ENCODE measurements around the gene GSTT4.
"Not testable (repeated sequence)": the region's sequence is repeated elsewhere in the genome, so short reads cannot be mapped to it uniquely, and the experiment has no call there.

Gene GSTT4

GRCh38 chr22:24003887-24004286, 1.4 kb downstream of the GSTT4 start (continued):
- no peak for TF ChIP-seq PATZ1 (CRISPR knock-in tag; IDR thresholded peaks at IDR 0.05; ENCODE audit: borderline replicate concordance)
- TF ChIP-seq ZFP30 (CRISPR knock-in tag; IDR thresholded peaks at IDR 0.05), result no peak
- no peak for TF ChIP-seq ZNF70 (CRISPR knock-in tag; IDR thresholded peaks at IDR 0.05)

DNA sequence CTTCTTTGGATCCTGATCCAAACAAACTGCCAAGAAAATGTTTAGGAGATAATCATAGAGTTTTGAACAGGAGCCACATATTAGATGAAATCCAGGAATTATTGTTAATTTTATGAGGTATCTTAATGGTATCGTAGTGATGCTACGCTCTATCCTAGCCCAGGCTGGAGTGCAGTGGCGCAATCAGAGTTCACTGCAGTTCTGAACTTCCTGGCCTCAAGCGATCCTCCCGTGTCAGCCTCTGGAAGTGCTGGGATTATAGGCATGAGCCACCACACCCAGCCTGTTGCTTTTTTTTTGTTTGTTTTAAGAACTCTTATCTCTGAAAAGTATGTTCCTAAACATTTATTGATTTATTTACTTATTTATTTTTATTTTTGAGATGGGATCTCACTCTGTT, 2.4 kb downstream of the GSTT4 start:
- ATAC-seq, result no peak
- no peak for TF ChIP-seq CREB5 (CRISPR knock-in tag; IDR thresholded peaks at IDR 0.05; ENCODE audit: low read depth)
- TF ChIP-seq CSDC2 (CRISPR knock-in tag; IDR thresholded peaks at IDR 0.05), result no peak
- TF ChIP-seq ISL1 (CRISPR knock-in tag; IDR thresholded peaks at IDR 0.05), result no peak
- no peak for TF ChIP-seq PATZ1 (CRISPR knock-in tag; IDR thresholded peaks at IDR 0.05; ENCODE audit: borderline replicate concordance)

DNA sequence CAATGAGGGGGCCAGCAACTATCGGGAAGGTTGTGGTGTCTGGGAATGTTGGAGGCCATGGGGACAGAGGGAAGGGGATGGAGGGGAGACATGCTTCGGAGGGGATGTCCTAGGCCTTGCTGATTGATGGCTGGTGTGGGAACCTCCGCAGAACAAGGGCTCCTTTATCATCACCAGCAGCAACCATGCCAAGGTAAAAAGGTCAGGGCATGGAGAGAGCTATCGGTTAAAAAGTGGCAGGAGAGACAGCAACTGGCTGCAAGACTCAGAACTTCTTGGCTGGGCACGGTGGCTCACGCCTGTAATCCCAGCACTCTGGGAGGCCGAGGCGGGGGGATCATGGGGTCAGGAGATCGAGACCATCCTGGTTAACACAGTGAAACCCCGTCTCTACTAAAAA, 3.0 kb downstream of the GSTT4 start:
- TF ChIP-seq TSHZ2 (CRISPR knock-in tag; IDR thresholded peaks at IDR 0.05) (no peak), ZFP3 (CRISPR knock-in tag; IDR thresholded peaks at IDR 0.05) (no peak), OSR1 (CRISPR knock-in tag; IDR thresholded peaks at IDR 0.05) (no peak), POU6F1 (CRISPR knock-in tag; IDR thresholded peaks at IDR 0.05; ENCODE audit: borderline replicate concordance, low read depth) (no peak), ZNF565 (CRISPR knock-in tag; conservative IDR thresholded peaks at IDR 0.05; ENCODE audit: low read depth) (no peak), PATZ1 (CRISPR knock-in tag; IDR thresholded peaks at IDR 0.05; ENCODE audit: borderline replicate concordance) (no peak), TCF4 (CRISPR knock-in tag; IDR thresholded peaks at IDR 0.05; ENCODE audit: borderline replicate concordance) (no peak), CSDC2 (CRISPR knock-in tag; IDR thresholded peaks at IDR 0.05) (no peak), BACH2 (CRISPR knock-in tag; IDR thresholded peaks at IDR 0.05; ENCODE audit: borderline replicate concordance) (no peak), PPARA (CRISPR knock-in tag; IDR thresholded peaks at IDR 0.05; ENCODE audit: borderline replicate concordance) (no peak), ZNF8 (CRISPR knock-in tag; IDR thresholded peaks at IDR 0.05) (no peak), ZNF70 (CRISPR knock-in tag; IDR thresholded peaks at IDR 0.05) (no peak)

GRCh38 chr22:24001314-24001713, 3.9 kb downstream of the GSTT4 start:
- TF ChIP-seq ZFP3 (CRISPR knock-in tag; IDR thresholded peaks at IDR 0.05) (peak; percentile 92), ZNF565 (CRISPR knock-in tag; conservative IDR thresholded peaks at IDR 0.05; ENCODE audit: low read depth) (no peak)

More for the DNA sequence above, 3.0 kb downstream of the GSTT4 start:
- ATAC-seq, result no peak

DNA sequence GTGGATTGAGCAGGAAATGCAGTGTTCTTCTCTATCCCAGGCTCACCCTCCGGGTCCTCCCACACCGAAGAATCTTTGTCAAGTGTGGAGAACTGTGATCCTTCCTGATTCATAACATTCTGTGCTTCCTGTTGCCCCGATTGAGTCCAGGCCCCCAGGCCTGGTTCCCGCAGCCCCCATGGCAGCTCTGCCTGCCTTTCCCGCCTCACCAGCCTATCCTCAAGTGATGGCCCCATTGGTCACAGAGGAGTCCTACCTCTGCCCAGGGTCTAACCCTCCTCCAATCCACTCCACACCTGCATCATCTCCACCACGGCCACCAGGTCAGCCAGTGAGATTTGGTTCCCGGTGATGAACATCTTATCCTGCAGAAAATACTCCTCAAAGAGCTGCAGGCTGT, 5.5 kb downstream of the GSTT4 start:
- ATAC-seq, result not testable (repeated sequence)

More at GRCh38 chr22:24001314-24001713, 3.9 kb downstream of the GSTT4 start:
- no peak for ATAC-seq
